SIG-M5 treated with dmso at 0.1 percent for 504 hours (cell line): ENCODE results near the gene REXO1.

Source experiments
- DNase-seq: peaks from one replicate; lab custom pipeline; 2025; ENCODE audit not compliant: unreplicated experiment; lab: John Stamatoyannopoulos, UW

Gene REXO1

GRCh38 chr19:1774989-1775772, 73.1 kb downstream of the REXO1 start:
- DNase-seq: no peak

DNA sequence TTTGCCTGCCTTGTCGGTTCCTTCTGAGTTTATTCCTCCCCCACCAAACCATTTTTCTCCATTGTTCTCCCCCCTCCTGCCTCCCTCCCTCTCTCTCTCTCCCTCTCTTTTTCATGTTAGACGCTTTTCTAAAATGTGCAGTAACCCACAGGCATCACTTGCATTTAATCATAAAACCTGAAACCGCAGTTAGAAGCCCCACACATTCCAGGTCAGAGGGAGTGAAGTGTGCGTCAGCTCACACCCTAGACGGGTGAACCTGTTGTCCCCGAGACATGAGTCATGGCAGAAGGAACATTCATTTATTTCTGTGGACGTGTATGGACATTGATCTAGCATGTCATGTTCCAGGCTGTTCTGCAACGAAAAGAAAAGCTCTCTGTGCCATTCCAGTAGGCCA, 75.1 kb downstream of the REXO1 start:
- DNase-seq: no peak

GRCh38 chr19:1770866-1771576, 77.3 kb downstream of the REXO1 start:
- no peak for DNase-seq

- DNase-seq: no peak
Observed at GRCh38 chr19:1769645-1769985, 78.7 kb downstream of the REXO1 start.

- DNase-seq: no peak
Observed at GRCh38 chr19:1768918-1769644, 79.2 kb downstream of the REXO1 start.

DNA sequence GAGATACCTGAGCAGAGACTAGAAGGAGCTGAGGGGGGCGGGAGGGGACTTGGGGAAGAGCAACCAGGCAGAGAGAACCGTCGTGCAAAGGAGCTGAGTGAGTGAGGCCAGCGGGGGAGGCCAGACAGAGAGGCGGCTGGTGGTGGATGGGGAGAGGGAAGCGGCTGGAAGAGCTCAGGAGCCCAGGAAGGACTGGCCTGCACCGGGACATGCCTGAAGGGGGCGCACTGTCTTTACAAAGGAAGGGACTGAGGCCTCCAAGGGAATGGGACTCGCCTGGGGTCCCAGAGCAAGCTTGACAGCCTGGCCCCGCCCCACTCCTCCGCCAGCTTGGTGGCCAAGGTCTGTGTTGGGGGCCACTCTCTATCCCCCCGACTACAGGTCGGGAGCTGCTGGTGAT, 80.0 kb downstream of the REXO1 start:
- no peak for DNase-seq

- DNase-seq: no peak
Observed at GRCh38 chr19:1767464-1767933, 80.8 kb downstream of the REXO1 start.

- no peak for DNase-seq
Observed at GRCh38 chr19:1766800-1767352, 81.4 kb downstream of the REXO1 start.

DNA sequence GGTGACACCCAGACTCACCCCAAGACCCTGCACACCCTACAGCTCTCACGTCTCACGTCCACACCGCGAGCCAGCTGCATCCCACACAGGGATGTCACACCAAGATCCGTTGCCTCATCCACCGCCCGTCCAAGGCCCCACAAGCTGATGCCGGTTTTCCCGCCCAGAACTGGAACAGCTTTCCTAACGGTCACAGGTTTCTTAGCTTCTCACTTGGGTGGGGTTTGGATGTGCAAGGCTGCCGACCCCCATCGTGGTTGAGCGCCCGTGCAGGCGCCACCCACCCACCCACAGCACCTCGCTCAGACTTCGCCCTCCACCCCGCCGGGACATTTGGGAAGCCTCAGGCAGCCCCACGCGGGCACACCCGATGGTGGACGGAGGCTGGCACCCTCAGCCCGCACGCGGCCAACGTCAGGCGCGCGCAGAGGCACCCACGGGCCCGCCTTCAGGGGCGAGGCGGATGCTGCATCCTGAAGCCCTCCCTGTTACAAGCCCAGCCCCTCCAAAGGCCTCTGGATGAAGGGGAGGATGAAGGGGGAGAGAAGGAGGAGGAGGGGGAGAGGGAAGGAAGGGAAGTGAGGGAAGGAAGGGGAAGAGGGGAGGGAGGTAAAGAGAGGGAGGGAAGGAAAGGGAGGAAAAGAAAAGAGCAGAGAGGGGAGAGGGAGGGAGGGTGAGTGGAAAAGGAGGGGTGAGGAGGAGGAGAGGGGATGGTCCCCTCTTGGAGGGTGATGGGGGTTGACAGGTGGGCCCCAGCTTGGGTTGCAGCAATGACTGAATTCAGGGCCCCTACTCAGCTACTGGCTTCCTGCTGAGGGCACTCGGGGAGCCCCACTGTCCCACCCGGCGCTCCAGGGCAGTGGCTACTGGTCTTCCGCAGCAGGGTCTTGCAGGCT, 82.1 kb downstream of the REXO1 start:
- DNase-seq: no peak
